Head of caudate nucleus (tissue), 42 donors: ENCODE results near the gene NEO1.

Source experiments
- DNase-seq, 42 donors: peaks; one replicate each; pipeline versions ENCODE4 v3.0.0 to v3.0.0-alpha.2; 2020 to 2021; ENCODE audit warnings: mixed read lengths in 7 of 42
- intact Hi-C: fragments of 100-400 bp; cut with DNase I; formaldehyde crosslinking; loops from one replicate; pipeline ENCODE4 v1.15.0; 2022

The NEO1 gene

GRCh38 chr15:73028831-73029451 is 23.3 kb upstream of the NEO1 start:
- intact Hi-C loops: no loop called here
- DNase-seq: no peak

- DNase-seq: no peak
- intact Hi-C loops: no loop called here
These were observed 22.1 kb upstream of the NEO1 start for GRCh38 chr15:73030122-73030679.

DNA sequence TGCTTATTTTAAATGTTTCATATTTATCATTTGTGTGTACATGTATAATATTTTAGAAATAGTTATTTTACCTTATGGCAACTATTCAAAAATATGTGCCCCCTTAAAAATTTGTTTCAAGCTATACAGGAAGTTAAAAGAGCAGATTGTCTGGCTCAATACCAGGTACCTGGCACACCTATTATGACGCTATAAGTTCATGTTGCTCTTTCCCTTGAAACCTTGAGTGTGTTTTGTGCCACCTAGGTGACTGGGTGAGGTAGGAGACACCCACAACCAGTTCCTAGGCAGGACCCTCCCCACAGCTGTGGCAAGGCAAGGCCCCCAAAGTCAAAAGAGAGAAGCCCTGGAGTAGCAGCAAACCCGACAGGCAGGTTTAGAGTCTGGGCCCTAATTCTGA is 20.6 kb upstream of the NEO1 start:
- intact Hi-C loops: no loop called here

GRCh38 chr15:73033611-73034010 is 18.7 kb upstream of the NEO1 start:
- intact Hi-C loops: no loop called here
- DNase-seq: no peak

More for the DNA sequence above, 20.6 kb upstream of the NEO1 start:
- no peak for DNase-seq

GRCh38 chr15:73034221-73034620 is 18.0 kb upstream of the NEO1 start:
- DNase-seq: no peak
- intact Hi-C loops: no loop called here

GRCh38 chr15:73035221-73035620 is 17.0 kb upstream of the NEO1 start:
- intact Hi-C loops: no loop called here
- no peak for DNase-seq

DNA sequence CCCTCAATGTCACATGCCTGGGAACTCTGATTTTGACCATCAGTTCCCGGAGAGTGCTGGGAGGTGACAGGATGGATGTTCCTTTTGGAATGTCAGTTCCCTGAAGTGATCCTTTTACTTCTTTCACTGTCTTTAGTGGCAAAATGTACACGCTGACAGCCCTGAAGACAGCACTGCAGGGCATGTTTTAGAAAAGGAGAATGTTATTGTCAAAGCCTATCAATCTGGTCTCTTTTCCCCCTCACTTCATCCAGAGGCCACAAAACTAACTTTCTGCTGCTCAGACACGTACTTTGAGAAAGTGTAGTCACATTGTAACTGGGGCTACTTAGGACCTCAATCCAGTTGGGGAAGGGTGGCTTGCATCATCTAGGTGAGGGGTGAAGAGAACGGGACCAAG is 14.0 kb upstream of the NEO1 start:
- DNase-seq: no peak
- intact Hi-C loops: no loop called here

DNA sequence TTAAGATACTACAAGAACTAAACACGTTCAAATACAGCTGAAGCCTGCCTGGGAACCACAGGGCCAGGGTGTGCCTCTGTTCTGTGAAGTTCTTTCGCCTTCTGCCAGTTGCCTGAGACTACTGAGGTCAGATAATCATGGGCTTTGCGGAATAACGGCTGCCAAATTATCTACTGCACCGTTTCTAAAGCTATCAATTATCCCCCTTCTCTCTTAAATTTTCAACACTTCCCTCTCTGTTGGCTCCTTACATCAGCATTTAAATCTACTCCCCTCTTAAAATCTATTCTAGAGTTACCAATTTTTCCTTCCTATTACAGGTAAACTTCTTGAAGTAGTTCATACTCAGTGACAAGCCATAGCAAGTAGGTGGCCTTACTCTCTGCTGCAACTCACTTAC is 6.2 kb upstream of the NEO1 start:
- intact Hi-C loops: no loop called here
- no peak for DNase-seq

DNA sequence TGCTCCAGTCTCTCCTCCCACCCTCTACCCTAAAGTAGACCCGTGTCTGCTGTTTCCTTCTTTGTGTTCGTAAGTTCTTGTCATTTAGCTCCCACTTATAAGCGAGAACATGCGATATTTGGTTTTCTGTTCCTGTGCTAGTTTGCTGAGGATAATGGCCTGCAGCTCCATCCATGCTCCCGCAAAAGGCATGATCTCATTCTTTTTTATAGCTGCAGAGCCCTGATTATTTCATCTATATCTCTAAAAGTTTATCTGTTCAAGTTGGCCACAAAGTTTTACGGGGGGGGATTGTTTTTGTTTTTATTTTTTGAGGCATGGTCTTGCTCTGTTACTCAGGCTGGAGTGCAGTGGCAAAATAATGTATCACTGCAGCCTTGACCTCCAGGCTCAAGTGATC is 4.4 kb upstream of the NEO1 start:
- intact Hi-C loops: no loop called here
- no peak for DNase-seq

DNA sequence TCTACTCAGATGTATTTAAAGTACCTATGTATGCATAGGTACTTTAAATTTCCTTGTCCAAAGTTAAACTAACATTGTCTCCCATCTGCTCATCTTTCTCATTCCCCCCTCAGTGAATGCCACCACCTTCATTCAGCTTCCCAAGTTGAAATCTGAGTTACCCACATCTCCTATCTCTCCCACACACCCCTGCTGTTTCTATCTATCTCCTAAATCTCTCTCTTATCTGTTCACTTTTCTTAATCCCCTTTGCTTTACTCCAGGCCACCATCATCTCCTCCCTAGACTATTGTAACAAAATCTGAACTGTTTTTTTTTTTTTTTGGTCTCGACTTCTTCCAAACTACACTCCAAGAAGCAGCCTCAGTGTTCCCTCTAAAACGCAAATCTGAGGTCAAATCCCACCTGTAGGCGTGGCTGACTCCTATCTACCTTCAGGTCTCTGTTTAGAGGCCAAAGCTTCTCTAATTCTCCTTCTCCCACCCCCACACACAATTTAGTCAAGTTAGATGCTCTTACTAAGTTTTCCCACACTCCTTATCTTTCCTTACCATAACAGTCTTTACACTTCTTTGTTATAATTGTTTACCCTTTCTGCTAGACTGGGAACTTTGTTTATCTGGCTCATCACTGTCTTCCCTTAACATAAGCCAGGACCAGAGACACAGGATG is 3.5 kb upstream of the NEO1 start:
- DNase-seq: no peak
- intact Hi-C loops: no loop called here

DNA sequence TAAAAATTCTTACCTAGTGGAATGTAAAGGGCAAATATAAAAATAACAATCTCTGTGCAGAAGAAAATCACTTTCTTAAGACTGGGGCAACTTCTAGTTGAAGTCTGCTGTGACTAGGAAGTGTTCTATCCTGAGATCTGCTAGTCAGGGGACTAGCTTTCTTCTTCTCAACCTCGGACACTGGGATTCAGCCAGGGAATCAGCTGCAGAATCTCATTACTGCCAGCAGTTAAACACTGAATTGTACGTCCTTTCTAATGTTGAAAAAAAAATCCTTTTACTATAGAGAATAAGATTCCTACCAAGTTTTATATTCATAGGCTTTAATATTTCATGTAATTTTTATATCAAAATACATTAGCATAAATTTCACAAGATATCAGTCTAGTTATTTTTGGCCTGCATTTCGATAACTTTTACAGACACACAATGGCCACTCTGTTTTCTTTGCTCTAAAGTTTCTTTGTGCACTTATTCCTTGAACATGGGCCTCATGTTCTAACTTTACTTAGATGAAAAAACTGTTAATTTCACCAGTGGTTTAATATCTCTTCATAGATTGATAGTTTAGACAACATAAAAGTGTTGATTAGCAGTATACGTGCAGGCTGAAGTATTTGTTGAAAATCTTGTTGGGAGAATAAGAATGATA is 2.6 kb upstream of the NEO1 start:
- DNase-seq: peak in 24 of 42 donors; percentile 14 to 71 (median 42)
- intact Hi-C loops: no loop called here

DNA sequence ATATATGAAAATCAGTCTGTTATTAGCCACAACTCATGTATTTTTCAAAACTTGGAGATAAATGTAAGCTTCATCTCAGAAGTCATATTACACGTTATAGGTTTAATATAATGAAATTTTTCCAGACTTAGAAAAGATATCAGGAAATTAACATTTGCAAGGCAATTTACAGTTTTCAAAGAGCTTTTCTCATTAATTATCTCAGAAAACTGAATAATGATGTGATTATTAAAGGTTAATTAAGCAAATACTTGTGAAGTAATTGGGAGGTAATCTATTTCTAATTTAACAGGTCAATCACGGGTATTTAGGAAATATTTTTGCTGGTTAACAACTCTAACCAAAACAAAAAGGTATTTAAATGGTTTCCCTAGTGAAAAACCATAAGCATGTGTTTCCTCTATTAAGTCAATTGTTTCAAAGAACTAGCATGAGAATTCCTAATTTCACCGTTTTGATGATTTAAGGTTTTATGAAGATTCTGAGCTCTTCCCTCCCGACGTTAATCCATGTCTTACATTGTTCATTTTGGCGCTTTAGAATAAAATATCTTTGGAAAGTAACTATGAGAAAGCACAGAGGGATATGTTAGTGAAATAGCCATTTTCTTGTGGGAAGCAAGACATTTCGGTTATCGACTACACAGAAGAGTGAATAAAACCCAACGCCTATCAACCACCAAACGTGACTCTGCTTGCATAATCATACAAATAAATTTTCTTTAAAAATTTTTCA is 1.5 kb upstream of the NEO1 start:
- intact Hi-C loops: no loop called here

GRCh38 chr15:73051391-73051806 is 864 bp upstream of the NEO1 start:
- DNase-seq: peak; percentile 45 to 86 (median 71)
- intact Hi-C loops: no loop called here

More for the DNA sequence above, 1.5 kb upstream of the NEO1 start:
- DNase-seq: no peak

GRCh38 chr15:73052653-73053397 is 562 bp downstream of the NEO1 start:
- intact Hi-C loops: loop anchor here (2.0 kb wide), 1 partner anchor 268 kb away; no protein-coding TSS in a partner anchor
- peak; percentile 17 to 84 (median 60) for DNase-seq

GRCh38 chr15:73053398-73053723 is 1.1 kb downstream of the NEO1 start:
- DNase-seq: no peak
- intact Hi-C loops: loop anchor here (2.0 kb wide), 1 partner anchor 269 kb away; no protein-coding TSS in a partner anchor

- intact Hi-C loops: no loop called here
These were observed 2.2 kb downstream of the NEO1 start for GRCh38 chr15:73054417-73054953.

GRCh38 chr15:73056460-73056859 is 4.2 kb downstream of the NEO1 start:
- intact Hi-C loops: no loop called here
- DNase-seq: no peak

More at GRCh38 chr15:73054417-73054953, 2.2 kb downstream of the NEO1 start:
- no peak for DNase-seq

GRCh38 chr15:73058437-73058836 is 6.2 kb downstream of the NEO1 start:
- no peak for DNase-seq
- intact Hi-C loops: no loop called here

DNA sequence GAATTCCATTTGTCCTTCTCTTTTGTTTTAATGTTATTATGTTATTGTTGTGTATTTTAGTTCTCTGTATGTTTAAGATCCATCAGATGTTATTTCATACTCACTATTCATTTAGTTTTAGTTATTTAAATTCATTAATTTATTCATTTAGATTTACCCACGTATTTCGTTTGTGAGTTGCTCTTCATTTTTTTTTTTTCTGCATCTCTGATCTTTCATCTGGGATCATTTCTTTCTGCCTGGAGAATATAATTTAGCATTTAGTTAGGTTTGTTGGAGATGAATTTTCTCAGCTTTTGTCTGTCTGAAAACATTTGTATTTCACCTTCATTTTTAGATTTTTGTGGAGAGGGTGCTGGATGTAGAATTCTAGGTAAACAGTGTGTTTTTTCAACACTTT is 12.9 kb downstream of the NEO1 start:
- DNase-seq: no peak
- intact Hi-C loops: no loop called here
